WTC11 (cell line): Measurements from ENCODE around the gene ZFP36L2. TPM values are rescaled to one million over a fixed set of nuclear protein-coding genes. Genes with fewer than 3 reads are reported as not detected.

ENCODE experiments used
- ATAC-seq: fragments of 200-7000 bp; cut with Tn5 transposase; 2 replicates; pipeline ENCODE4 v1.10.0; 2021; ENCODE audit warnings: mild to moderate bottlenecking, moderate library complexity
- CTCF ChIA-PET: fragments of 300-600 bp; sonication (Branson Sonifier 250); formaldehyde crosslinking; loops from one replicate; lab custom pipeline; 2021; ENCODE audit warnings: antibody characterized with exemption; lab: Charles Lee
- POLR2A ChIA-PET: fragments of 350-600 bp; sonication (Branson Sonifier 250); formaldehyde crosslinking; loops from one replicate; lab custom pipeline; 2021; ENCODE audit warnings: antibody characterized with exemption; lab: Charles Lee
- DNase-seq: peaks from one replicate; pipeline ENCODE4 v3.0.0; 2021; ENCODE audit warnings: low spot score
- H3K27ac Mint-ChIP-seq: 2 replicates; pipeline ENCODE4 v1.8.0; 2021; ENCODE audit warnings: mixed read lengths
- H3K27me3 Mint-ChIP-seq: 2 replicates; pipeline ENCODE4 v1.8.0; 2021; ENCODE audit warnings: low read depth, mild to moderate bottlenecking, moderate library complexity, mixed read lengths
- H3K36me3 Mint-ChIP-seq: 2 replicates; pipeline ENCODE4 v1.8.0; 2021; ENCODE audit warnings: mixed read lengths
- H3K4me1 Mint-ChIP-seq: 2 replicates; pipeline ENCODE4 v1.8.0; 2022; ENCODE audit warnings: mixed read lengths
- H3K4me3 Mint-ChIP-seq: 2 replicates; pipeline ENCODE4 v1.8.0; 2021; ENCODE audit warnings: mild to moderate bottlenecking, moderate library complexity, mixed read lengths
- H3K9me3 Mint-ChIP-seq: 2 replicates; pipeline ENCODE4 v1.8.0; 2021; ENCODE audit warnings: mixed read lengths
- CBFB ChIP-seq: sonication (generic); formaldehyde crosslinking; IDR thresholded peaks from 2 replicates; pipeline ENCODE4 v1.8.1; 2022; ENCODE audit warnings: mild to moderate bottlenecking, low read depth, missing genetic modification reagents
- CREB1 ChIP-seq: sonication (generic); formaldehyde crosslinking; IDR thresholded peaks from 2 replicates; pipeline ENCODE4 v1.8.0; 2023; ENCODE audit warnings: mild to moderate bottlenecking, missing genetic modification reagents
- CREM ChIP-seq: sonication (generic); formaldehyde crosslinking; IDR thresholded peaks from 2 replicates; pipeline ENCODE4 v1.8.1; 2022; ENCODE audit warnings: mild to moderate bottlenecking, missing genetic modification reagents, moderate library complexity
- FOXJ3 ChIP-seq: sonication (generic); formaldehyde crosslinking; IDR thresholded peaks from 2 replicates; pipeline ENCODE4 v1.9.0; 2021; ENCODE audit warnings: missing genetic modification reagents, mild to moderate bottlenecking, borderline replicate concordance
- FOXK1 ChIP-seq: sonication (generic); formaldehyde crosslinking; IDR thresholded peaks from 2 replicates; pipeline ENCODE4 v1.8.0; 2022; ENCODE audit warnings: mild to moderate bottlenecking, moderate library complexity, missing genetic modification reagents
- FOXP1 ChIP-seq: sonication (generic); formaldehyde crosslinking; IDR thresholded peaks from 2 replicates; pipeline ENCODE4 v1.8.0; 2022; ENCODE audit warnings: missing genetic modification reagents, mild to moderate bottlenecking, moderate library complexity, borderline replicate concordance
- GTF2I ChIP-seq: fragments of 250-450 bp; sonication (Bioruptor Pico); conservative IDR thresholded peaks from 2 replicates; pipeline ENCODE4 v1.4.0; 2021; ENCODE audit warnings: mild to moderate bottlenecking
- IRF2 ChIP-seq: sonication (generic); formaldehyde crosslinking; IDR thresholded peaks from 2 replicates; pipeline ENCODE4 v1.8.0; 2022; ENCODE audit warnings: low read depth, missing genetic modification reagents, borderline replicate concordance
- MXD4 ChIP-seq: fragments of 250-450 bp; sonication (Bioruptor Pico); IDR thresholded peaks from 2 replicates; pipeline ENCODE4 v1.8.0; 2021; ENCODE audit warnings: mild to moderate bottlenecking, moderate library complexity, borderline replicate concordance
- NFYB ChIP-seq: sonication (generic); formaldehyde crosslinking; conservative IDR thresholded peaks from 2 replicates; pipeline ENCODE4 v1.8.0; 2022; ENCODE audit warnings: low read depth, missing genetic modification reagents
- RELA ChIP-seq: sonication (generic); formaldehyde crosslinking; IDR thresholded peaks from 2 replicates; pipeline ENCODE4 v1.8.1; 2022; ENCODE audit warnings: missing genetic modification reagents, mild to moderate bottlenecking, borderline replicate concordance
- STAT6 ChIP-seq: sonication (generic); formaldehyde crosslinking; conservative IDR thresholded peaks from 2 replicates; pipeline ENCODE4 v1.8.1; 2023; ENCODE audit warnings: mild to moderate bottlenecking, low read depth, missing genetic modification reagents, moderate library complexity
- TEAD4 ChIP-seq: sonication (generic); formaldehyde crosslinking; IDR thresholded peaks from 2 replicates; pipeline ENCODE4 v1.8.0; 2022; ENCODE audit warnings: mild to moderate bottlenecking, missing genetic modification reagents
- ZNF317 ChIP-seq: sonication (generic); formaldehyde crosslinking; IDR thresholded peaks from 2 replicates; pipeline ENCODE4 v1.8.1; 2023; ENCODE audit warnings: low read depth, mild to moderate bottlenecking, moderate library complexity, missing genetic modification reagents, borderline replicate concordance
- ZNF396 ChIP-seq: fragments of 250-450 bp; sonication (Bioruptor Pico); IDR thresholded peaks from 2 replicates; pipeline ENCODE4 v1.8.0; 2021; ENCODE audit warnings: mild to moderate bottlenecking, moderate library complexity, borderline replicate concordance
- ZNF425 ChIP-seq: fragments of 250-450 bp; sonication (Bioruptor Pico); conservative IDR thresholded peaks from 2 replicates; pipeline ENCODE4 v1.9.0; 2021; ENCODE audit warnings: mild to moderate bottlenecking
- ZNF512 ChIP-seq: sonication (generic); formaldehyde crosslinking; IDR thresholded peaks from 2 replicates; pipeline ENCODE4 v1.8.1; 2022; ENCODE audit warnings: missing genetic modification reagents, borderline replicate concordance
- total RNA-seq: library from RNA; stranded (reverse); gene quantifications from 3 replicates; pipeline ENCODE4 v1.2.3, GENCODE V29; 2021
- TF ChIP-seq, protein P1 (sequence below): sonication (generic); formaldehyde crosslinking; IDR thresholded peaks from 2 replicates; pipeline ENCODE4 v1.8.0; 2022; ENCODE audit warnings: missing genetic modification reagents

Gene ZFP36L2
- total RNA-seq, 1 experiment from 2014 or later, result 50.4 TPM

DNA sequence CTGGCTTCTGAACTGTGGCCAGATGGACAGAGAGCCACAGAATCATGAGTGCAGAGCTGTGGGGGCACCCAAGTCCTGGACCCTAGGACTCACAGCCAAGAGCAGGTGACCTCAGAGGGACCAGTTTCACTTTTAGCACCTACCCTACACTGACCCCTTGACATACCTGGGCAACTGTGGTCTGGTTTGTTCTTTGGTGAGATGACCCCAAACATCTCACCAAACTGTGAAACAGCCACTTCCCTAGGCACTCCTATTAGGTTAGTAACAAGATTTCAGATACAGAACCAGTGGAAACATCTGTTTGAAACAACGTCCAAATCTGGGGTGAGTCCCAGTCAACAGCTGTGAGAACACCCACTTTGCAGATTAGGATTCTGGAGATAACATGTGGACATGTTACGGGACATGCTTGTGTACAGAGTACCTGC, 1.9 kb upstream of the ZFP36L2 start (continued):
- TF ChIP-seq ZNF425 (CRISPR knock-in tag), result no peak
- no peak for TF ChIP-seq CREB1 (CRISPR knock-in tag)
- TF ChIP-seq NFYB (CRISPR knock-in tag), result no peak
- TF ChIP-seq CREM, result no peak
- TF ChIP-seq CBFB, result no peak
- TF ChIP-seq FOXJ3 (CRISPR knock-in tag), result no peak
- no peak for TF ChIP-seq IRF2 (CRISPR knock-in tag)
- no peak for TF ChIP-seq FOXK1
- TF ChIP-seq RELA (CRISPR knock-in tag), result no peak
- TF ChIP-seq STAT6 (CRISPR knock-in tag), result no peak
- no peak for TF ChIP-seq ZNF317 (CRISPR knock-in tag)
- TF ChIP-seq ZNF512, result no peak

DNA sequence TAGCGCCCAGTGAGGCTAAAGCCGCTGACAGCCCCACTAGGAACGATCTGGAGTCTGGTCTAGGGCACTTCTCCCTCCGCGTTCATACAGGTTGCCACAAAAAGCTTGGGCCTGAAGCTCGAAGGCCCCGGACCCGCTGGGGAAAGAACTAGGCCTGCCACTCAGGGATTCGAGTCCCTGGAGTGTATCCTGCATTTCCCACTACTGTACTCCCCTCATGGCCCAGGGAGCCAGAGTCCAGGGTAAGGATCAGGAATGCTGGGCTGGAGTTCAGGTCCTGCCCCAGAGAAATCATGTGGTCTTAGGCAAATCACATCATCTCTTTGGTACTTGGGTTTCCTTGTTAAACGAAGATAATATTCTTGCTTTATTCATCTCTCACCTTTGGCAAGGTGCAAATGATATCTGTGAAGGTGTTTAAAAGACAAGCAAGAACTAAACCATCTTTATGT, 1.4 kb upstream of the ZFP36L2 start:
- ATAC-seq, result no peak
- TF ChIP-seq TEAD4 (CRISPR knock-in tag), result no peak
- TF ChIP-seq ZNF396 (CRISPR knock-in tag), result no peak
- TF ChIP-seq, protein P1, sequence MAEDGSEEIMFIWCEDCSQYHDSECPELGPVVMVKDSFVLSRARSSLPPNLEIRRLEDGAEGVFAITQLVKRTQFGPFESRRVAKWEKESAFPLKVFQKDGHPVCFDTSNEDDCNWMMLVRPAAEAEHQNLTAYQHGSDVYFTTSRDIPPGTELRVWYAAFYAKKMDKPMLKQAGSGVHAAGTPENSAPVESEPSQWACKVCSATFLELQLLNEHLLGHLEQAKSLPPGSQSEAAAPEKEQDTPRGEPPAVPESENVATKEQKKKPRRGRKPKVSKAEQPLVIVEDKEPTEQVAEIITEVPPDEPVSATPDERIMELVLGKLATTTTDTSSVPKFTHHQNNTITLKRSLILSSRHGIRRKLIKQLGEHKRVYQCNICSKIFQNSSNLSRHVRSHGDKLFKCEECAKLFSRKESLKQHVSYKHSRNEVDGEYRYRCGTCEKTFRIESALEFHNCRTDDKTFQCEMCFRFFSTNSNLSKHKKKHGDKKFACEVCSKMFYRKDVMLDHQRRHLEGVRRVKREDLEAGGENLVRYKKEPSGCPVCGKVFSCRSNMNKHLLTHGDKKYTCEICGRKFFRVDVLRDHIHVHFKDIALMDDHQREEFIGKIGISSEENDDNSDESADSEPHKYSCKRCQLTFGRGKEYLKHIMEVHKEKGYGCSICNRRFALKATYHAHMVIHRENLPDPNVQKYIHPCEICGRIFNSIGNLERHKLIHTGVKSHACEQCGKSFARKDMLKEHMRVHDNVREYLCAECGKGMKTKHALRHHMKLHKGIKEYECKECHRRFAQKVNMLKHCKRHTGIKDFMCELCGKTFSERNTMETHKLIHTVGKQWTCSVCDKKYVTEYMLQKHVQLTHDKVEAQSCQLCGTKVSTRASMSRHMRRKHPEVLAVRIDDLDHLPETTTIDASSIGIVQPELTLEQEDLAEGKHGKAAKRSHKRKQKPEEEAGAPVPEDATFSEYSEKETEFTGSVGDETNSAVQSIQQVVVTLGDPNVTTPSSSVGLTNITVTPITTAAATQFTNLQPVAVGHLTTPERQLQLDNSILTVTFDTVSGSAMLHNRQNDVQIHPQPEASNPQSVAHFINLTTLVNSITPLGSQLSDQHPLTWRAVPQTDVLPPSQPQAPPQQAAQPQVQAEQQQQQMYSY (CRISPR knock-in tag), result no peak
- no peak for TF ChIP-seq GTF2I (CRISPR knock-in tag)
- TF ChIP-seq MXD4 (CRISPR knock-in tag), result no peak
- TF ChIP-seq FOXP1, result no peak
- H3K4me3 Mint-ChIP-seq, result peak overlapping the region; percentile 73
- H3K27ac Mint-ChIP-seq, result peak overlapping the region; percentile 49; the same call in 1 of the 2 replicates
- H3K4me1 Mint-ChIP-seq, result peaks cover 46% of the 10 kb centered on the region
- ChIA-PET POLR2A (interaction anchor here (0.6 to 2.3 kb wide), 6 partner anchors 10 to 144 kb away, joined by 3 to 12 read pairs (median 4); no protein-coding TSS in a partner anchor), CTCF (interaction anchor here (0.8 to 5.1 kb wide), 30 partner anchors 8 to 302 kb away, joined by 3 to 31 read pairs (median 6); no protein-coding TSS in a partner anchor)
- H3K9me3 Mint-ChIP-seq, result no peaks in the 10 kb centered on the region
- no peak for DNase-seq
- H3K36me3 Mint-ChIP-seq, result peaks cover 12% of the 10 kb centered on the region
- H3K27me3 Mint-ChIP-seq, result no peaks in the 10 kb centered on the region
